ENCODE measurements around the gene RELN. TPM values are rescaled to one million over a fixed set of nuclear protein-coding genes. Genes with fewer than 3 reads are reported as not detected.

Gene RELN
- polyA plus RNA-seq, 1 donor (not counting 4 experiments of a cell fraction or from before 2014, with no cell fraction given), result not detected

GRCh38 chr7:103432712-103433111 lies 556.7 kb downstream of the RELN start:
- no peak overlapping the region for H2AFZ ChIP-seq (ENCODE audit: control insufficient read depth, low read length)
- no peaks in the 10 kb centered on the region for H3K36me3 ChIP-seq (ENCODE audit: control insufficient read depth in 2 of 2, extremely low read depth in 1 of 2, insufficient read depth in 2 of 2, low read length in 2 of 2)
- no peaks in the 10 kb centered on the region for H3K27me3 ChIP-seq (ENCODE audit: control insufficient read depth, extremely low read depth, insufficient read depth, low read length)
- no peak overlapping the region for H3K4me3 ChIP-seq (ENCODE audit: control insufficient read depth in 2 of 3, extremely low read depth in 1 of 3, insufficient read depth in 2 of 3, low read depth in 1 of 3, low read length in 3 of 3)
- no peak overlapping the region for H3K4me2 ChIP-seq (ENCODE audit: control insufficient read depth, extremely low read depth, insufficient read depth, low read depth, low read length)
- no peak for FAIRE-seq
- no peak overlapping the region for H3K9ac ChIP-seq (ENCODE audit: control insufficient read depth, extremely low read depth, insufficient read depth, low read length)
- DNase-seq (ENCODE audit: low read depth, low spot score), result no peak
- H3K79me2 ChIP-seq (ENCODE audit: control insufficient read depth, insufficient read depth, low read length), result no peaks in the 10 kb centered on the region
- no peak overlapping the region for H3K27ac ChIP-seq (ENCODE audit: control insufficient read depth, insufficient read depth, low read length)
- TF ChIP-seq EZH2 (IDR thresholded peaks at IDR 0.05; ENCODE audit: low read length), result no peak
- TF ChIP-seq CTCF (optimal IDR thresholded peaks at IDR 0.05 in 1 of 3, IDR thresholded peaks at IDR 0.05 in 1 of 3, conservative IDR thresholded peaks at IDR 0.05 in 1 of 3; ENCODE audit: extremely low read depth in 1 of 3, insufficient read depth in 2 of 3, low read length in 3 of 3), result no peak
- no peaks in the 10 kb centered on the region for H4K20me1 ChIP-seq (ENCODE audit: control insufficient read depth, extremely low read depth, insufficient read depth, low read length)
- H3K4me1 ChIP-seq (ENCODE audit: control insufficient read depth, extremely low read depth, insufficient read depth, low read length), result no peaks in the 10 kb centered on the region
- no peaks in the 10 kb centered on the region for H3K9me1 ChIP-seq (ENCODE audit: control insufficient read depth, extremely low read depth, insufficient read depth, low read length)
- no peaks in the 10 kb centered on the region for H3K9me3 ChIP-seq (ENCODE audit: control insufficient read depth, low read depth, low read length)
- dilution Hi-C loops (cut with MboI; ENCODE audit: extremely low pct_ligation_motif_present, low sequenced_read_pairs), result no loop called here

- Histone ChIP-seq H3K27ac (ENCODE audit: control insufficient read depth, insufficient read depth, low read length) (no peak overlapping the region), H3K79me2 (ENCODE audit: control insufficient read depth, insufficient read depth, low read length) (no peaks in the 10 kb centered on the region), H3K27me3 (ENCODE audit: control insufficient read depth, extremely low read depth, insufficient read depth, low read length) (no peaks in the 10 kb centered on the region), H4K20me1 (ENCODE audit: control insufficient read depth, extremely low read depth, insufficient read depth, low read length) (no peaks in the 10 kb centered on the region), H3K4me2 (ENCODE audit: control insufficient read depth, extremely low read depth, insufficient read depth, low read depth, low read length) (no peak overlapping the region), H3K9me3 (ENCODE audit: control insufficient read depth, low read depth, low read length) (no peaks in the 10 kb centered on the region), H3K36me3 (ENCODE audit: control insufficient read depth in 2 of 2, extremely low read depth in 1 of 2, insufficient read depth in 2 of 2, low read length in 2 of 2) (no peaks in the 10 kb centered on the region), H2AFZ (ENCODE audit: control insufficient read depth, low read length) (no peak overlapping the region), H3K9me1 (ENCODE audit: control insufficient read depth, extremely low read depth, insufficient read depth, low read length) (no peaks in the 10 kb centered on the region), H3K4me3 (ENCODE audit: control insufficient read depth in 2 of 3, extremely low read depth in 1 of 3, insufficient read depth in 2 of 3, low read depth in 1 of 3, low read length in 3 of 3) (no peak overlapping the region), H3K9ac (ENCODE audit: control insufficient read depth, extremely low read depth, insufficient read depth, low read length) (no peak overlapping the region), H3K4me1 (ENCODE audit: control insufficient read depth, extremely low read depth, insufficient read depth, low read length) (no peaks in the 10 kb centered on the region)
- DNase-seq (ENCODE audit: low read depth, low spot score) (no peak), FAIRE-seq (no peak)
- dilution Hi-C loops (cut with MboI; ENCODE audit: extremely low pct_ligation_motif_present, low sequenced_read_pairs), result no loop called here
- TF ChIP-seq CTCF (optimal IDR thresholded peaks at IDR 0.05 in 1 of 3, IDR thresholded peaks at IDR 0.05 in 1 of 3, conservative IDR thresholded peaks at IDR 0.05 in 1 of 3; ENCODE audit: extremely low read depth in 1 of 3, insufficient read depth in 2 of 3, low read length in 3 of 3) (no peak), EZH2 (IDR thresholded peaks at IDR 0.05; ENCODE audit: low read length) (no peak)
Observed at GRCh38 chr7:103425177-103425576, 564.3 kb downstream of the RELN start.

Measured in keratinocyte (primary cell).